Activated naive CD8-positive, alpha-beta T cell treated with anti-CD3 and anti-CD28 coated beads, Interleukin-2, amount 50 U/mL, for 16 hours (primary cell): ENCODE measurements around the gene ALOX15.
"Not testable (repeated sequence)": the region's sequence is repeated elsewhere in the genome, so short reads cannot be mapped to it uniquely, and the experiment has no call there.

ENCODE experiments used
- DNase-seq: peaks from one replicate; pipeline ENCODE4 v3.0.0-alpha.2; 2020; ENCODE audit warnings: low read depth, low spot score

ALOX15 gene

GRCh38 chr17:4641297-4642195, at the start of gene ALOX15:
ALOX15 (minus strand) TSS chr17:4641678; CDS start chr17:4641651, 27 bp downstream.
- DNase-seq, result no peak

GRCh38 chr17:4690745-4691144, 49.3 kb upstream of the ALOX15 start:
- DNase-seq, result no peak

- DNase-seq, result not testable (repeated sequence)
Measured at GRCh38 chr17:4689872-4690271, 48.4 kb upstream of the ALOX15 start.

GRCh38 chr17:4683739-4684138, 42.3 kb upstream of the ALOX15 start:
- DNase-seq, result not testable (repeated sequence)

GRCh38 chr17:4679658-4680057, 38.2 kb upstream of the ALOX15 start:
- no peak for DNase-seq

- DNase-seq, result no peak
Measured at GRCh38 chr17:4678448-4679026, 37.1 kb upstream of the ALOX15 start.

- no peak for DNase-seq
Measured at GRCh38 chr17:4676791-4677190, 35.3 kb upstream of the ALOX15 start.

GRCh38 chr17:4675791-4676190, 34.3 kb upstream of the ALOX15 start:
- no peak for DNase-seq

- DNase-seq, result no peak
Measured at GRCh38 chr17:4674685-4674998, 33.2 kb upstream of the ALOX15 start.

GRCh38 chr17:4673986-4674684, 32.7 kb upstream of the ALOX15 start:
- DNase-seq, result no peak

- no peak for DNase-seq
Measured at GRCh38 chr17:4673169-4673568, 31.7 kb upstream of the ALOX15 start.

GRCh38 chr17:4672751-4673150, 31.3 kb upstream of the ALOX15 start:
- DNase-seq, result no peak

GRCh38 chr17:4672055-4672630, 30.7 kb upstream of the ALOX15 start:
- no peak for DNase-seq

- DNase-seq, result no peak
Measured at GRCh38 chr17:4667166-4667565, 25.7 kb upstream of the ALOX15 start.

- DNase-seq, result no peak
Measured at GRCh38 chr17:4666296-4666695, 24.8 kb upstream of the ALOX15 start.

- DNase-seq, result no peak
Measured at GRCh38 chr17:4665027-4665426, 23.5 kb upstream of the ALOX15 start.

GRCh38 chr17:4664230-4664629, 22.8 kb upstream of the ALOX15 start:
- DNase-seq, result no peak

GRCh38 chr17:4663711-4664110, 22.2 kb upstream of the ALOX15 start:
- DNase-seq, result no peak

GRCh38 chr17:4658478-4659305, 17.2 kb upstream of the ALOX15 start:
- DNase-seq, result no peak

- no peak for DNase-seq
Measured at GRCh38 chr17:4657678-4658077, 16.2 kb upstream of the ALOX15 start.

GRCh38 chr17:4655933-4656332, 14.5 kb upstream of the ALOX15 start:
- DNase-seq, result not testable (repeated sequence)
